Mammary epithelial cell (primary cell): ENCODE results near the gene GSTP1.

Experiments
- CTCF ChIP-seq, 2 donors: IDR thresholded peaks in 1 of 2; conservative IDR thresholded peaks in 1 of 2; 2 replicates each; pipeline ENCODE4 v1.5.1; 2011 to 2012; ENCODE audit warnings: inconsistent platforms in 2 of 2, low read length in 2 of 2, mild to moderate bottlenecking in 2 of 2, control low read depth in 1 of 2, low read depth in 1 of 2; ENCODE audit not compliant: insufficient read depth in 1 of 2; ENCODE audit errors: extremely low read depth in 1 of 2
- EZH2 ChIP-seq: IDR thresholded peaks from 2 replicates; pipeline ENCODE4 v1.6.1; 2012; ENCODE audit warnings: low read length, inconsistent platforms, borderline replicate concordance

- TF ChIP-seq CTCF (conservative IDR thresholded peaks at IDR 0.05 in 1 of 2, IDR thresholded peaks at IDR 0.05 in 1 of 2; ENCODE audit: extremely low read depth in 1 of 2, insufficient read depth in 1 of 2, low read depth in 1 of 2, low read length in 2 of 2), result no peak
- TF ChIP-seq EZH2, result no peak
Measured at GRCh38 chr11:67534070-67534679, 49.4 kb upstream of the GSTP1 start.
